Spleen (tissue), 7 donors: Measurements from ENCODE around the gene B2M.
"Not testable (repeated sequence)": the region's sequence is repeated elsewhere in the genome, so short reads cannot be mapped to it uniquely, and the experiment has no call there.

ENCODE experiments used
- CTCF ChIP-seq, 11 experiments: fragments of 200-600 bp in 7 of 11; fragments of 450-650 bp in 4 of 11; sonication (generic) in 4 of 11; IDR thresholded peaks in 8 of 11; conservative IDR thresholded peaks in 3 of 11; 1 replicate in 7 of 11; 2 replicates in 4 of 11; pipeline versions ENCODE4 v1.4.0 to v1.8.0; 2016 to 2021; ENCODE audit warnings: antibody characterized with exemption in 11 of 11, inconsistent platforms in 4 of 11, mild to moderate bottlenecking in 1 of 11
- POLR2AphosphoS5 ChIP-seq, 3 donors: sonication (generic); formaldehyde crosslinking; IDR thresholded peaks; one replicate each; pipeline ENCODE4 v1.5.1; 2017; ENCODE audit warnings: antibody characterized with exemption in 3 of 3
- donor health status: DM: no; HTN: no; CAD: no; lungs with moderate emphysema.
- donor health status: DM: no; HTN: no; CAD: no.
- donor health status: DM: no; HTN: no; CAD: no.

GRCh38 chr15:44728232-44728575 is 16.9 kb downstream of the B2M start:
- TF ChIP-seq CTCF (IDR thresholded peaks at IDR 0.05 in 8 of 11, conservative IDR thresholded peaks at IDR 0.05 in 3 of 11); POLR2AphosphoS5 (IDR thresholded peaks at IDR 0.05): not testable (repeated sequence)
